Measurements from ENCODE around the gene XRN2. TPM values are rescaled to one million over a fixed set of nuclear protein-coding genes. Genes with fewer than 3 reads are reported as not detected.
"Not testable (repeated sequence)": the region's sequence is repeated elsewhere in the genome, so short reads cannot be mapped to it uniquely, and the experiment has no call there.

The XRN2 gene
- polyA plus RNA-seq, 1 donor = 44.0 TPM

DNA sequence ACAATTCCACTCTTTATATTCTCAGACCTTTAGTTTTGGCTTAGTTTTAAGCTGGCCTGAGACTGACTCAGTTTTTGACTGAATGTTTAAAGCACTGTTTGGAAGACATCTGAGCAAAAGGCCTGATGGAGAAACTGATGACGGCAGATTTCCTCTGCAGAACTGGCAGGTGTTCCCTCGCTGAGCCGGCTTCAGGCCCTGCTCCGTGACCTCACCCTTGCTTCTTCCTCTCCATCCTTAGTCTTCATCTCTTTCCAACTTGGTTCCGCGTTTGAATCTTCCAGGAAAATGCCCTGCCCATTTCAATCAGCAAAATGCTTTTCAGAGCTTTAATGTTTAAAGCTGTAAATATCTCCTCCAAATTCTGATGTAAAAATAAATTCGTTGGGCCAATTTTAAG is 87.6 kb downstream of the XRN2 start:
- no peak for DNase-seq

- DNase-seq = no peak
These were observed 88.2 kb downstream of the XRN2 start for GRCh38 chr20:21391185-21391971.

- no peak for DNase-seq
These were observed 88.8 kb downstream of the XRN2 start for GRCh38 chr20:21391972-21392352.

DNA sequence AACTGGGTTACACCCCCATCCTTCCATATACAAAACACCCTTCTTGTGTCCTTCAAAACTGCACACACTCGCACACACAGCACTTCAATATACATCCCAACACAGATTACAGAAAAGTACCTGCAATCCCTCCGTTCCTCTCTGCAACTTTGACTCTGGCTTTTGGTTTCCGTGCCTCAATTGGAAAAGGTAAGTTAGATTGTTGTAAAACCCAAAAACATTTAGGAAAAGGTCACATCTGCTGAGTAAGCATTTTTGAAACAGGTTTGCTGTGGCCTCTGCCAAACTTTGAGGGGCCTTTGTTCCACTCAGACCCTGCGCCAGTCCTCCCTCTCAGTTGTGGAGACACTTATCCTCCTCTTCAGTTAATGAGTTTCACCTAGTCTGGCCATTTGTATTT is 90.0 kb downstream of the XRN2 start:
- no peak for DNase-seq

DNA sequence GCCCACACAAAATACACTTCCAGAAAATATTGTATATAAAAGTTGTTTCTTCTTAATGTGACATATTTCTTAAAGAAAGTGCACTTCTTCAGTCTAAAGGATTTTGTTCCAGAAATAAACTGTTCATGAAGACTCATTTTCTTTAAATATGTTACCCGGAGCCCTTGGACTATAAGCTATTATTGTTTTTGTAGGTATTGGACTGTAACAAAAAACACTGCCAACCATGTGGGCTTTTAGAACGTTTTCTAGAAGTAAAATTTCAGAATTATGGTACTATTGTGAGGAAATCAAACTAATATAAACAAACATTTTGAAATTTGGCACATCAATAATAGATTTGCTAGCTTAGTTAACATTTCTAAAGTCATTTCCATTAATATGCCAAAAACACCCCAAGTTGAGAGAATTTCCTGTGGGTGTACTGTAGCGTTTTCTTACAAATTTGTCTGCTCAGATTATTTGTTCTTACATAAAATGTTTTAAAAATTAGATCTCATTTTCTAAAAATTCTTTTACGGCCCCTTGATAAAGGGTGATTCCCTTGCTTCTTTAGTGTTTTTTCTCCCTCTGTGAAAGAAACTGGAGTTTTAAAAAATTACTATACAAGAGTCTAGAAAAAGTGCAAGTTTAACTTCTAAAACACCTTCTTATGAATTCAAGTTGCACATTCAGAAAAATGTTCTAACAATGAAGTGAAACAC is 90.8 kb downstream of the XRN2 start:
- DNase-seq = no peak

DNA sequence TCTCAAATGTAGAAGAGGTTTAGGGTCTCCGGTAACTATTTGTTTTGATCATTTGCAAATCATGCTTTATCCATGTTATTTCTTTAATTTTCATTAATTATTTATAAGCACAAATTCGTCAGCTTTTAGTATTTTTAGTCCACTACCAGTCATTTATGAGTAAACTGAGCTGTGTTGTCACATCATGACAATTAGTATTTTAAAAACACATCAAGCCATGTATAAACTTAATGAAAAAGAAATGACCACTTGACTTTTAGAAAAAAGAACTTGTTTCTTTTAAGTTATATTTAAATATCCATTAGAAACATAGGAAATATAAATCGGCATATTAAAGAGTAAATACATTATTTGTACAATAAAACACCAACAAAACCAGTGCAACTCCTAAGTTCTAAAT is 91.4 kb downstream of the XRN2 start:
- no peak for DNase-seq

DNA sequence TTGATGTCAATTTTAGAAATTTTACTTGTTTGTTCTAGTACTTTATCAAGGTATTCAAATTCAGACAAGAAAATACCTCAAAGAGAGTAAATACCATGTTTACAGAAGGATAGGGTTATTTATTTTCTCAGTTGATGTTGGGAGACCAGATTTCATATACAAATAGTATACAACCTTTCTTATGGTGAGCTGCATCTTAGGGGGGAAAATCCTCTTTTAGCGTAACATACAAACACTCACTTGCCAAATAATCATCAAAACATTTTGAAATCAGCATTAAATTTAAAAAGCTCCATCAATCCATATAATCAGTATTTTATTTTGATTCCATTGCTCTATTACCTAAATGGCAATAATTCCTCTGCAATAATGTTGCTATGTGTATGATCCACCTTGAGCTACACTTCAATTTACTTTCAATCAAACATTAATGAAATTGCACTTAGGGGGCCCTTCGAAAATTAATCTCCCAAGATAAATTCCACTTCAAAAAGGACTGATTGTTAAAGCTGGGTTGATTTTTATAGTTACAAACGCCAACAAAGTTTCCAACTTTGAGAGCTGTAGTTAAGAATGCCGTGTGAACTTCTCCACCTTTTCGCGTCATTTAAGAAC is 92.0 kb downstream of the XRN2 start:
- no peak for DNase-seq

- DNase-seq = no peak
These were observed 92.8 kb downstream of the XRN2 start for GRCh38 chr20:21395666-21396598.

GRCh38 chr20:21396599-21397340 is 93.6 kb downstream of the XRN2 start:
- no peak for DNase-seq

DNA sequence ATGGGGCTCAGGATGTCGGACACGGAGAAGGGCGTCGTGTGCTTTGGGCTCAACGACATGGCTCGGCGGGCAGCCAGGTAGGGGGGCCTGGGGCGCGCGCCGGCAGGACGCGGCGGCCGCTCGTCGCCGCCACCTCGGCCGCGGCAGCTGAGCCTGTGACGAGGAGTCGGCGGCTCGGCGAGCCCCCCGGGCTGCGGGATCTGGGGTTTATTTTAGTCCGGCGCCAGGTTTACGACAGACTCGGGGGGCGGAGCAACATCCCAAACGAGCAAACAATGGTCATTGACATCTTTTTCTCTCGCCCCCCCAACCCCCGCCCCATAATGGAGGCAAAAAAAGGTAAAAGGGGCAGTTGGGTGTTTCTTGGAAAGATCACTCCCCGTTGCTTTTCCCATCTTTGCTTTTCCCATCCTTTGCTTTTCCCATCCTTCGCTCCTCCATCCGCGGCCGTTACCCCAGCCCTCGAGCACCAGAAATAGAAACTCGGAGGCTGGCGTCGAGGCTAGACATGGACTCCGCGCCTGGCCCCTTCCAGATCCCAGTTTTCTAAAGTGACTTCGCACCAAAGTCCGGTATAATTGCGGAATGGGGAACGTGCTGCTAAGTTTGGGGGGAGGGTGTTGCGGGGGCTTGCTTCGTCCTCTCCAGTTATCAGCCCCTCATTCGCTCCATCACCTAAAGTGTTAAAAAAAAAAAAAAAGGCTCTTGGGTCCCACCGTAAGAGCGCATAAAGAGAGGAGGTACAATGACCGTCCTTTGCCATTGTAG is 94.4 kb downstream of the XRN2 start, which contains the start of gene NKX2-4:
Gene NKX2-4, minus strand, starts transcription at position 186 of the 768 bp plus-strand sequence. Its CDS starts 127 bp downstream, at position 59.
- no peak for DNase-seq

- no peak for DNase-seq
These were observed 95.2 kb downstream of the XRN2 start for GRCh38 chr20:21398109-21399004.

DNA sequence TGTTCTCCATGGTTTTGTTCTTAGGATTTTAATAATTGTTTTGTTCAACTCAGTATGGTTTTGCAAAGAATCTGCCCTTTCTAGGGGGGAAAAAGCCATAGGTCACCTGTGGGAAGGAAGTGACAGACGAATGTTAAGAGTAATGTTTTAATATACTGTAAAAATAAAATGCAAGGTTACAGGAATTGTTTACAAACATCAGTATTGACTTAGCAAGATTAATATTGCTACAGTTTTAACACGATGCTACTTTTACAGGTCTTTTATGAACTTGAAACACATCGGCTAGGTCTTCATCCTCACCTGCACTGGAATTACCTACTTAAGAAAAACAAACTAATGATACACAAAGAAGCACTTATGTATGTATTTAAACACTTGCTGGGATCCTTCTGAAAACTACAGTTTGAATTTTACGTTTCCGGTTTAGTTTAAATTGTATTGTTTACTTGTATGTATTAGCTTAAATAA is 95.9 kb downstream of the XRN2 start:
- DNase-seq = no peak

GRCh38 chr20:21411725-21412124 is 108.6 kb downstream of the XRN2 start:
- no peak for DNase-seq

GRCh38 chr20:21413996-21414395 is 110.9 kb downstream of the XRN2 start:
- not testable (repeated sequence) for DNase-seq

DNA sequence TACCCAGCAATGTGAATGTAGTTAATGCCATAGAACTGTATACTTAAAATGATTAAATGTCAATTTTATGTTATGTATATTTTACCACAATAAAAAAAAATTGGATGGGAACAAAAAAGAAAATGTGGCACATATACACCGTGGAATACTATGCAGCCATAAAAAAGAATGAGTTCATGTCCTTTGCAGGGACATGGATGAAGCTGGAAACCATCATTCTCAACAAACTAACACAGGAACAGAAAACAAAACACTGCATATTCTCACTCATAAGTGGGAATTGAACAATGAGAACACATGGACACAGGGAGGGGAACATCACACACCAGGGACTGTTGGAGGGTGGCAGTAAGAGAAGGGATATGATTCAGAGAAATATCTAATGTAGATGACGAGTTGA is 116.0 kb downstream of the XRN2 start:
- not testable (repeated sequence) for DNase-seq

GRCh38 chr20:21421601-21422236 is 118.6 kb downstream of the XRN2 start:
- no peak for DNase-seq

DNA sequence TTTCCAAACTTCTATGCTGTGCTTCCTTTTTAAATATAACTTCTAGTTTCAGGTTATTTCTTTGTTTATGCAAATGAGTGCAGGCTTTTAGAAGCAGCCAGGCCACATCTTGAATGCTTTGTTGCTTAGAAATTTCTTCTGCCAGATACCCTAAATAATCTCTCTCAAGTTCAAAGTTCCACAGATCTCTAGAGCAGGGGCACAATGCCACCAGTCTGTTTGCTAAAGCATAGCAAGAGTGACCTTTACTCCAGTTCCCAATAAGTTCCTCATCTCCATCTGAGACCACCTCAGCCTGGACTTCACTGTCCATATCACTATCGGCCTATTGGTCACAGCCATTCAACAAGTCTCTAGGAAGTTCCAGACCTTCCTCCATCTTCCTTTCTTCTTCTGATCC is 120.6 kb downstream of the XRN2 start:
- not testable (repeated sequence) for DNase-seq

GRCh38 chr20:21424846-21425245 is 121.7 kb downstream of the XRN2 start:
- DNase-seq = no peak

DNA sequence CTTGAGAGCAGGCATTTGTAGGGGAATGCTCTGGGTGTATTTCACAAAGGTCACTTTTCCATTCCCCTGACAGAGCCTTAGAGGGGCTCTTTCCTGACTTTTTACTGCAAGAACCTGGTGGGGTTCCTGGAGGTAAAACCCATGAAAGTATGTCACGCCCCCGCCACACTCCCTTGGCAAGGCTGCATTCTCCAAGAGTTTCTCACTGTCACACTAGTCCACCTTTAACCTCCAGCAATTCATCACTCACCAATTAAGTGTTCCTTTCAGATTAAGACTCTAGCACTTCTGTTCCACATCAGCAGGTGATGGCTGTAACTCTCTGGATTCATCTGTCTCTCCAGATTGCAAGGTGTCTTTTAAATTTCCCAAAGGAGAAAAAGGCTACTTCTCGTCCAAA is 126.9 kb downstream of the XRN2 start:
- DNase-seq = no peak
